ENCODE data around the gene IL17RA.
A peak's percentile ranks its signal among the peaks of the same experiment; 100 is the strongest.

The IL17RA gene

GRCh38 chr22:17079572-17079971 lies 5.2 kb upstream of the IL17RA start:
- no peak for DNase-seq
- H3K27ac ChIP-seq, result no peak overlapping the region
- no peak for TF ChIP-seq CTCF (IDR thresholded peaks at IDR 0.05; ENCODE audit: low read depth, low read length, missing control alignments)
- no peaks in the 10 kb centered on the region for H3K27me3 ChIP-seq (replicated peaks)
- no peaks in the 10 kb centered on the region for H3K36me3 ChIP-seq (replicated peaks)
- no peak overlapping the region for H3K4me3 ChIP-seq (ENCODE audit: low read depth, low read length)
- in situ Hi-C loops (cut with HindIII; ENCODE audit: low pct_ligation_motif_present, low sequenced_read_pairs), result no loop called here

GRCh38 chr22:17083255-17083654 lies 1.5 kb upstream of the IL17RA start:
- no peak overlapping the region for H3K27ac ChIP-seq
- no peaks in the 10 kb centered on the region for H3K36me3 ChIP-seq (replicated peaks)
- no peaks in the 10 kb centered on the region for H3K27me3 ChIP-seq (replicated peaks)
- no peak overlapping the region for H3K4me3 ChIP-seq (ENCODE audit: low read depth, low read length)
- TF ChIP-seq CTCF (IDR thresholded peaks at IDR 0.05; ENCODE audit: low read depth, low read length, missing control alignments), result no peak
- in situ Hi-C loops (cut with HindIII; ENCODE audit: low pct_ligation_motif_present, low sequenced_read_pairs), result no loop called here
- no peak for DNase-seq

- Histone ChIP-seq H3K27me3 (replicated peaks) (no peaks in the 10 kb centered on the region), H3K4me3 (ENCODE audit: low read depth, low read length) (no peak overlapping the region), H3K27ac (no peak overlapping the region), H3K36me3 (replicated peaks) (no peaks in the 10 kb centered on the region)
- DNase-seq, result no peak
- TF ChIP-seq CTCF (IDR thresholded peaks at IDR 0.05; ENCODE audit: low read depth, low read length, missing control alignments), result no peak
- in situ Hi-C loops (cut with HindIII; ENCODE audit: low pct_ligation_motif_present, low sequenced_read_pairs), result no loop called here
Measured at GRCh38 chr22:17083811-17084441, 874 bp upstream of the IL17RA start.

GRCh38 chr22:17085277-17086181 lies 729 bp downstream of the IL17RA start:
- Histone ChIP-seq H3K27ac (peak overlapping the region; percentile 49), H3K27me3 (replicated peaks) (no peaks in the 10 kb centered on the region), H3K4me3 (ENCODE audit: low read depth, low read length) (peak overlapping the region; percentile 76), H3K36me3 (replicated peaks) (no peaks in the 10 kb centered on the region)
- no peak for DNase-seq
- TF ChIP-seq CTCF (IDR thresholded peaks at IDR 0.05; ENCODE audit: low read depth, low read length, missing control alignments), result no peak
- in situ Hi-C loops (cut with HindIII; ENCODE audit: low pct_ligation_motif_present, low sequenced_read_pairs), result no loop called here

GRCh38 chr22:17086296-17086695 lies 1.5 kb downstream of the IL17RA start:
- H3K27me3 ChIP-seq (replicated peaks), result no peaks in the 10 kb centered on the region
- DNase-seq, result no peak
- no peaks in the 10 kb centered on the region for H3K36me3 ChIP-seq (replicated peaks)
- no peak overlapping the region for H3K27ac ChIP-seq
- in situ Hi-C loops (cut with HindIII; ENCODE audit: low pct_ligation_motif_present, low sequenced_read_pairs), result no loop called here
- no peak for TF ChIP-seq CTCF (IDR thresholded peaks at IDR 0.05; ENCODE audit: low read depth, low read length, missing control alignments)
- H3K4me3 ChIP-seq (ENCODE audit: low read depth, low read length), result peak overlapping the region; percentile 76
